LNCAP (cell line): ENCODE measurements around the gene ZNF334.

Experiments used
- TF ChIP-seq, protein P1 (sequence below): fragments of 450-650 bp; IDR thresholded peaks from 2 replicates; pipeline ENCODE4 v1.5.1; 2017; ENCODE audit warnings: mild to moderate bottlenecking

The ZNF334 gene

DNA sequence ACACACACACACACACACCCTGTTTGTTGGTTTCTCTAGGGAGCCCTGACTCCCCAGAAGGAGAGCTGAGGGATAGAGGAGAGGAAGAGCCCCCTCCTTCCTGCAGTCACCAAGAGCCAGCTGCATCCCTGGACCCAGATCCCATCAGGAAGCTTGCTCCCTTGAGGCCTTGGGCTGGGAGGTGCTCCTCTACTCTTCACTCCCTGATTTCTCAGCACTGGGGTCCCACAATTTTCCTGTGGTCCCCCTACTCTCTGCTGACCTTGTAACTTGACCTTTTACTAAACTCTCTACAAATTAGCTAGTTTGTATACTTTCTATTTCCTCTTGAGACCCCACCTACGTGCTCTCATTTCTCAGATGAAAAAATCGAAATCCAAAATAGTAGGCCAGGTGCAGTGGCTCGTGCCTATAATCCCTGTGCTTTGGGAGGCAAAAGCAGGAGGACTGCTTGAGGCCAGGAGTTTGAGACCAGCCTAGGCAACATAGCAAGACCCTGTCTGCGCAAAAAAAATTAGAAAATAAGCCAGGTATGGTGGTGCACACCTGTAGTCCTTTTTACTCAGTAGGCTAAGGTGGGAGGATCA is 42.1 kb upstream of the ZNF334 start:
- TF ChIP-seq, protein P1, sequence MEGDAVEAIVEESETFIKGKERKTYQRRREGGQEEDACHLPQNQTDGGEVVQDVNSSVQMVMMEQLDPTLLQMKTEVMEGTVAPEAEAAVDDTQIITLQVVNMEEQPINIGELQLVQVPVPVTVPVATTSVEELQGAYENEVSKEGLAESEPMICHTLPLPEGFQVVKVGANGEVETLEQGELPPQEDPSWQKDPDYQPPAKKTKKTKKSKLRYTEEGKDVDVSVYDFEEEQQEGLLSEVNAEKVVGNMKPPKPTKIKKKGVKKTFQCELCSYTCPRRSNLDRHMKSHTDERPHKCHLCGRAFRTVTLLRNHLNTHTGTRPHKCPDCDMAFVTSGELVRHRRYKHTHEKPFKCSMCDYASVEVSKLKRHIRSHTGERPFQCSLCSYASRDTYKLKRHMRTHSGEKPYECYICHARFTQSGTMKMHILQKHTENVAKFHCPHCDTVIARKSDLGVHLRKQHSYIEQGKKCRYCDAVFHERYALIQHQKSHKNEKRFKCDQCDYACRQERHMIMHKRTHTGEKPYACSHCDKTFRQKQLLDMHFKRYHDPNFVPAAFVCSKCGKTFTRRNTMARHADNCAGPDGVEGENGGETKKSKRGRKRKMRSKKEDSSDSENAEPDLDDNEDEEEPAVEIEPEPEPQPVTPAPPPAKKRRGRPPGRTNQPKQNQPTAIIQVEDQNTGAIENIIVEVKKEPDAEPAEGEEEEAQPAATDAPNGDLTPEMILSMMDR: no peak

DNA sequence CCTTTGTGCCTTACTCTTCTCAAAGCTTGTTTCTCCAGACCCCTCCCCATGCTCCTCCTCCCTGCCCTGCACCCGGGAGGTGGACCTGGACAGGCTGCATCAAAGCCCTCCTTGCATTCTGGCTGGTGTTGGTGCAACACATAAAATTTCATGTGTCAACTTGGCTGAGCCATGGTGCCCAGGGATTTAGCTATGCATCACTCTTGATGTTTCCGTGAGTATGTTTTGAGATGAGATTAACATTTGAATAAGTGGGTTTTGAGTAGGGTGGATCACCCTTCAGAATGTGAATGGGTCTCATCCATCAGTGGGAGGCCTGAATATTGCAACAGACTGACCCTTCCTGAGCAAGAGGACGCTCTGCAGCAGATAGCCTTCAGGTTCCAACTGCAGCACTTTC is 41.5 kb upstream of the ZNF334 start:
- TF ChIP-seq, protein P1: no peak

DNA sequence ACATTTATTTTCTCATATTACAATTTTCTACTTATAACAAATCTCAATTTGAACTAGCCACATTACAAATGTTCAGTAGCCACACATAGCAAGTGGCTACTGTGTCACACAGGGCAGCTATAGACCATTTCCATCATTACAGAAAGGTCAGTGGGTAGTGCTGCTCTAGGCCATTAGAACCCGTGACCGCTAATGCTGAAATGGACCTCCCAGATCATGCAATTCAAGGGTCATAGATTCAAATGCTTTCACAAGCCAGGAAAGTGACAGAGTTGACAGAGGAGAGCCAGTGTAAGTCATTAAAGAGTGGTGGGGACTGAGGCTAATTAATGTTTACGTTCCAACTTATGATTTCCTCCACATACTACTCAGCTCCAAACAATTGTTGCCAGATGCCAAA is 40.6 kb upstream of the ZNF334 start:
- TF ChIP-seq, protein P1: no peak

DNA sequence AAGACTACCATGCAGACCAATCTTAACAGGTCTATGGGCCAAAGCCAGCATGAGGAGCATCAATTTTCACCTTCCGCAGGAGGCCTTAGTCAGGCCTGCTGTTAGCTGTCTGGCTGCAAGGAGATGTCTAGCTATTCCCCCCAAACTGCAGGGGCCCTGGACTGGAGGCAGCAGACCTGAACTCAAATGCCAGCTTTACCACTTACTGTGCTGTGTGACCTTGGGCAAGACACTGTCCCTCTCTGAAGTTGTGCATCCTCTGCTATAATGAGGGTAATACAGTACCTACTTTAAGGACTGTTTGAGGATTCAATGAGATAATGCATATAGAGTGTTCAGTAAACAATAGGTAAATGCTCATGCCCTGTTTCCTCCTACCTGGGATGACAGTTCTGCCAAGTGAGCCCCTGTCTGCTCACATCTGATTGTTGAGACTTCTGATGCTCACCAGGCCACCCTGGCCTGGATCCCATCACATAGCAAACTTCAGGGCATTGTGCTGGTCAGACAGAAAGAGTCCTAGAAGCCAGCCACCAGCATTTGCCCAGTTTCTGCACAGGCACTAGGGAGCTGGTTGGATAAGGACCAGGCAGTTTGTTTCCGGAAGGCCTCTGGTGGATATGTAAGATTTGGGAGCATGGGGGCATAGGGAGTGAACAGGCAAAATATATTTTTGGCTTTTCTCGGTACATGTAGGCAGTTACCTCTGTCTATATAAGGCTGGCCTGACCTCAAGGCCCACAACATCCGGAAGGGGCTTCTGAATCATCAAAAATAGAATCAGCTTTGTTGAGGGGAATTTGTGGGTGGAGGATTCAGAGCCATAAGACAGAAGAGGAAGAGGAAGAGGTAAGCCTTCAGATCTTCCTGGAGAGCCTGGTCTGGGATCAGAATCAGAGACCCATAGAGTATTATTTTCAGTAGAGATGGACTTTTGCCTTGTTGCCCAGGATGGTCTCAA is 39.4 kb upstream of the ZNF334 start:
- TF ChIP-seq, protein P1: no peak

DNA sequence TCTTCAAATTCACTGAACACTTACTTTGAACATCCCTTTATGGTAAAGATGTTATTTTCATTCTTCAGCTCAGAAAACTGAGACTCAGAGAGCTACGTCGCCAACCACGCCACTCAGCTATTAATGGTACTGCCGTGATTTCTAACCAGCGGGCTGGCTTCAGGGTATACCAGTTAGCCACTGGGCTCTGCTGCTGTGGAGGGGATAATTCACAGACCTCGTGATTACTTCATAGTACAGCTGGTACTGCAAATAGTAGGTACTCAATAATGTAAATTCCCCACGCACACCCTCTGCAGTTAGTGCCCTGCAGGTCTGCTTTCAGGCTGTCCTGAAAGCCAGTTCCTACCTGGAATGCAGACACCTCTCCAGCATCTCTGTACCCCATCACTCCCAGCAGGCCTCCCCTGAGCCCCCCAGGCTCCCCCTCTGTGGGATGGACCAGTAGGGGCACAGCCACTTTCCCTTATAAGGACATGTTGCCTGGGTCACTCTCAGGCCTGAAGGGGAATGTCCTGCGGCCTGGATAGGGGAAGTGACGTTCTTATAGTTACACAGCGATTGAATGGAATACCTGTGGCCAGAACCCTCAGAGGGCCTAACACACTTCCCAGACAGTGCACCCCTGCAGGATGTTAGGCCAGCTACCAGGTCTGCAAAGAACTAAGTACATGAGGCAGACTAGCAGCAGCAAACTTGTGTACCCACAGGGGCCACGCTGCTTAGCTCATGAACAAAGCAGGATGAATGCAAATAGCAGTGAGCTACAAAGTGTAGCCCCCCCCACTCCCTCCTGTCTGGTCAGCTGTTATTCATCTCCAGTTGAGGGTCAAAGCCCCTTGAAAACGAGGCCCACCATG is 38.4 kb upstream of the ZNF334 start:
- TF ChIP-seq, protein P1: no peak

DNA sequence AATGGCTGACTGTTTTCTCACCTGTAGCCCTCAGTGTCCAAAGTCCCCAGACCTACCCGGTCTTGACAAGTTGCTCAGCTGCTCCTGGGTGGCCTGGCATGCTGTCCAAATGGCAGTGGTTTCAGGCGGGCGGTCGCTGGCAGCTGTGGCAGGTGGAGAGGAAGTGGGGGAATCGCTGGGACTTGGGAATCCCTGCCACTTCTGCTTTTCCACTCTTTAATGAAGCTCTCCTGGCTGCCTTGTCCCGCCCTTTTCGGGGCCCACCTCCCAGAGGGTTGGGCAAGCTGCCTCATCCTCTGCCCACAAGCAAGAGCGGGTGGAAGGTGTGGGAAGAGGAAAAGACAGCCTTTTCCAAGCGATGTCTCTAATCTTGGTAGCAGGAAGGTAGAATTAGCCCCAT is 37.1 kb upstream of the ZNF334 start, which contains the start of gene OCSTAMP:
TSS of gene OCSTAMP (minus strand) at position 194 of the 400 bp plus-strand sequence. CDS start at position 100, 94 bp downstream.
- TF ChIP-seq, protein P1: no peak
